Measurements from ENCODE around the gene SMKR1.

DNA sequence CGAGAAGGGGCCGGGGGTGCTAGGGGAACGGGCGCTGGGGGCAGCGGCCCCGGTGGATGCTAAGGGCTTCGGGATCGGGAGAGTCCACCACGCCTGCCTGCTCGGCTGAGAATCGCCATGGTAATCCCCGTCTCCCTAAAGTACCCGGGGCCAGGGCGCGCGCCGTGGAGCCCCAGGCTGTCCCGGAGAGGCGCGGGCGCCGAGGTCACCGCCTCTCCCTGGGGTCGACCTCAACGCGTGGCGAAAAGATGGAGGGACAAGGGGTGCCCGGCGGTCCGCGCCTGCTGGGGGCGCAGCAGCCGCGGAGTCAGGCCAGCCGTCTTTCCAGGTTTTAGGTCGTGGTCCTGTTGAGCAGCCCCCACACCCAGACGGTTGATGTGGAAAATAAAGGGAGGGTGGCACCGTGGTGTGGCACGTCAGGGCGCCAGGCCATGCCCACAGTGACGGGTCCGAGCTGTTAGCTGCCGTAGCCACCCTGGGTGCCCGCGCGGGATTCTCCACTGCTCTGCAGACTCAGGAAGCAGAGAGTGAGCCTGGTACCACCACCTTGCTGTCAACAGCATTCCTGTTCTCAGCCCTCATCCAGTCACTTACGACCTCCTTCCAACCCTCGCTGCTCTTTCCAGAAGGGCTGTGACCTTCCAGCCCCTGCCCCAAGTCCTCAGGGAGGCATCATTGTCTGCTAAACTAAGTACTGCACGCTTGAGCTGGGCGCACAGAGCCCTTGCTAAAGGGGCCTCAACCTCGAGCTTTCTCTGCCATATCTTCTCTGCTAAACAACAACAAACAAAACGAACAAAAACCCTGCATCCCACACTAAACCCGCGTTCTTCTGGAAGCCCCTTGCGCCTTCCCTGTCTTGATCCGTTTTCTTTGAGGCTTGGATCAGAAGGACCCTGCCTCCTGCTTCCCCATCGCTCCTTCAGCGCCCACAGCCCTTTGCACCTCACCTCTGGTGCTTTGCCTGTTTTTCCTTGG lies 666 bp downstream of the SMKR1 start:
- TF ChIP-seq EP300 (IDR thresholded peaks at IDR 0.05) (no peak), POLR2AphosphoS5 (IDR thresholded peaks at IDR 0.05) (no peak), POLR2A (IDR thresholded peaks at IDR 0.05) (no peak)
- TF ChIP-seq, protein P1, sequence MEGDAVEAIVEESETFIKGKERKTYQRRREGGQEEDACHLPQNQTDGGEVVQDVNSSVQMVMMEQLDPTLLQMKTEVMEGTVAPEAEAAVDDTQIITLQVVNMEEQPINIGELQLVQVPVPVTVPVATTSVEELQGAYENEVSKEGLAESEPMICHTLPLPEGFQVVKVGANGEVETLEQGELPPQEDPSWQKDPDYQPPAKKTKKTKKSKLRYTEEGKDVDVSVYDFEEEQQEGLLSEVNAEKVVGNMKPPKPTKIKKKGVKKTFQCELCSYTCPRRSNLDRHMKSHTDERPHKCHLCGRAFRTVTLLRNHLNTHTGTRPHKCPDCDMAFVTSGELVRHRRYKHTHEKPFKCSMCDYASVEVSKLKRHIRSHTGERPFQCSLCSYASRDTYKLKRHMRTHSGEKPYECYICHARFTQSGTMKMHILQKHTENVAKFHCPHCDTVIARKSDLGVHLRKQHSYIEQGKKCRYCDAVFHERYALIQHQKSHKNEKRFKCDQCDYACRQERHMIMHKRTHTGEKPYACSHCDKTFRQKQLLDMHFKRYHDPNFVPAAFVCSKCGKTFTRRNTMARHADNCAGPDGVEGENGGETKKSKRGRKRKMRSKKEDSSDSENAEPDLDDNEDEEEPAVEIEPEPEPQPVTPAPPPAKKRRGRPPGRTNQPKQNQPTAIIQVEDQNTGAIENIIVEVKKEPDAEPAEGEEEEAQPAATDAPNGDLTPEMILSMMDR (IDR thresholded peaks at IDR 0.05), result no peak

Data from suprapubic skin (tissue), 4 donors.